Psoas muscle (tissue), 8 donors: ENCODE data around the gene TMEM203. TPM values are rescaled to one million over a fixed set of nuclear protein-coding genes. Genes with fewer than 3 reads are reported as not detected.

Source experiments
- ATAC-seq, 4 donors: fragments of 200-7000 bp; cut with Tn5 transposase; one replicate each; pipeline ENCODE4 v1.9.1; 2020; ENCODE audit warnings: moderate library complexity in 3 of 4, mild to moderate bottlenecking in 2 of 4
- DNase-seq, 2 donors: peaks; one replicate each; pipeline ENCODE4 v3.0.0-alpha.2; 2020
- H3K27ac ChIP-seq: fragments of 200-600 bp; one replicate; pipeline ENCODE4 v1.8.0; 2022
- H3K27me3 ChIP-seq, 3 donors: fragments of 200-600 bp in 1 of 3; one replicate each; pipeline versions ENCODE4 v1.6.1 to v1.8.0; 2013 to 2022; ENCODE audit warnings: low read length in 2 of 3, mild to moderate bottlenecking in 2 of 3, moderate library complexity in 1 of 3; ENCODE audit not compliant: insufficient read depth in 3 of 3
- H3K36me3 ChIP-seq, 2 donors: fragments of 200-600 bp in 1 of 2; one replicate each; pipeline versions ENCODE4 v1.6.1 to v1.8.0; 2013 to 2022; ENCODE audit warnings: low read depth in 1 of 2, mild to moderate bottlenecking in 1 of 2, moderate library complexity in 1 of 2; ENCODE audit not compliant: insufficient read depth in 1 of 2
- H3K4me1 ChIP-seq: fragments of 200-600 bp; one replicate; pipeline ENCODE4 v1.8.0; 2022
- H3K4me3 ChIP-seq: fragments of 200-600 bp; one replicate; pipeline ENCODE4 v1.8.0; 2022; ENCODE audit warnings: mild to moderate bottlenecking
- H3K9me3 ChIP-seq: fragments of 200-600 bp; one replicate; pipeline ENCODE4 v1.8.0; 2022
- WGBS, 3 donors: extraction: QIAGEN DNeasy Blood & Tissue Kit; methylation state at CpG; one replicate each; pipeline versions ENCODE4 v1.1.6 to v1.1.7; 2013; 5-methylcytosine and 5-hydroxymethylcytosine counted together
- intact Hi-C, 2 donors: fragments of 100-400 bp; cut with DNase I; formaldehyde crosslinking; loops; one replicate each; pipeline versions ENCODE4 v1.11.0 to v1.14.2; 2022
- polyA plus RNA-seq, 3 donors: library from polyadenylated mRNA; stranded (reverse); fragments of 200-250 nt; gene quantifications; one replicate each; pipeline ENCODE4 v1.2.3, GENCODE V29; 2013
- total RNA-seq, 4 donors: library from RNA; stranded (reverse); fragmentation: NEBNext Ultra II Directional in 2 of 4; extraction: Animal tissue kit (Norgen Biotek cat#: 25700) in 2 of 4; gene quantifications; one replicate each; pipeline versions ENCODE4 v1.2.1 to v1.2.4, GENCODE V29; 2021 to 2023
- TF ChIP-seq, protein P1 (sequence below): fragments of 200-600 bp; IDR thresholded peaks from one replicate; pipeline ENCODE4 v1.8.0; 2022; ENCODE audit warnings: antibody characterized with exemption
- donor health status: healthy with polysubstance abuse.
- donor health status: DM: no; HTN: no; CAD: no; lungs with moderate emphysema.
- donor health status: Bipolar disorder and iron deficiency.
- donor health status: healthy.
- donor health status: DM: yes; HTN: yes; CAD: no.
- donor health status: DM: no; HTN: no; CAD: no.
- donor health status: DM: no; HTN: no; CAD: no.
- donor health status: DM: yes; HTN: yes; CAD: no.

Gene TMEM203
- total and polyA plus RNA-seq, 7 donors = 30.6 to 71.6 (median 36.9) TPM

DNA sequence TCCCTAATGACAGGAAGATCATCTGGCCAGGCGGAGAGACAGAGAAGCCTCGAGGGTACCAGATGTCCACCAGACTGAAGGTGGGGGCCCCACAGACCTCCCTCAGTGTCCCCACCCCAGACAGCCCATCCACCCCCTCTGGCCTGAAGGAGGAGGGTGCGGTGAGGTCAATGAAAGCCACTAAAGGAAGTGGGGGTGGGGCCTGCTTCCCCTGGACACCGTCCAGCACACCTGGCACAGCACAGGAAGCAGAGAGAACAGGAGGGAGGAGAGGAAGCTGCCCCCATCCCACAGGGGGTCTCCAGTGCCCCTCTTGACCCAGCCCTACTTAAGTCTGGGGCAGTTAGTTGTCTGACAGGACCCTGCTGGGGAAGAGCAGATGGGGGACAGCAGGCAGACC lies 46.8 kb downstream of the TMEM203 start:
- Histone ChIP-seq H3K27me3 (peaks cover 0 to 86% (median 41%) of the 10 kb centered on the region in 3 donors), H3K4me3 (no peak overlapping the region), H3K27ac (no peak overlapping the region), H3K4me1 (peaks cover 6% of the 10 kb centered on the region), H3K36me3 (no peaks in the 10 kb centered on the region), H3K9me3 (no peaks in the 10 kb centered on the region)
- intact Hi-C loops = no loop called here
- 29 to 50% (median 42%) methylated on average over 4 of the region's 4 CpGs for WGBS, 3 donors
- DNase-seq (no peak), ATAC-seq (no peak)
- TF ChIP-seq, protein P1, sequence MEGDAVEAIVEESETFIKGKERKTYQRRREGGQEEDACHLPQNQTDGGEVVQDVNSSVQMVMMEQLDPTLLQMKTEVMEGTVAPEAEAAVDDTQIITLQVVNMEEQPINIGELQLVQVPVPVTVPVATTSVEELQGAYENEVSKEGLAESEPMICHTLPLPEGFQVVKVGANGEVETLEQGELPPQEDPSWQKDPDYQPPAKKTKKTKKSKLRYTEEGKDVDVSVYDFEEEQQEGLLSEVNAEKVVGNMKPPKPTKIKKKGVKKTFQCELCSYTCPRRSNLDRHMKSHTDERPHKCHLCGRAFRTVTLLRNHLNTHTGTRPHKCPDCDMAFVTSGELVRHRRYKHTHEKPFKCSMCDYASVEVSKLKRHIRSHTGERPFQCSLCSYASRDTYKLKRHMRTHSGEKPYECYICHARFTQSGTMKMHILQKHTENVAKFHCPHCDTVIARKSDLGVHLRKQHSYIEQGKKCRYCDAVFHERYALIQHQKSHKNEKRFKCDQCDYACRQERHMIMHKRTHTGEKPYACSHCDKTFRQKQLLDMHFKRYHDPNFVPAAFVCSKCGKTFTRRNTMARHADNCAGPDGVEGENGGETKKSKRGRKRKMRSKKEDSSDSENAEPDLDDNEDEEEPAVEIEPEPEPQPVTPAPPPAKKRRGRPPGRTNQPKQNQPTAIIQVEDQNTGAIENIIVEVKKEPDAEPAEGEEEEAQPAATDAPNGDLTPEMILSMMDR = no peak

DNA sequence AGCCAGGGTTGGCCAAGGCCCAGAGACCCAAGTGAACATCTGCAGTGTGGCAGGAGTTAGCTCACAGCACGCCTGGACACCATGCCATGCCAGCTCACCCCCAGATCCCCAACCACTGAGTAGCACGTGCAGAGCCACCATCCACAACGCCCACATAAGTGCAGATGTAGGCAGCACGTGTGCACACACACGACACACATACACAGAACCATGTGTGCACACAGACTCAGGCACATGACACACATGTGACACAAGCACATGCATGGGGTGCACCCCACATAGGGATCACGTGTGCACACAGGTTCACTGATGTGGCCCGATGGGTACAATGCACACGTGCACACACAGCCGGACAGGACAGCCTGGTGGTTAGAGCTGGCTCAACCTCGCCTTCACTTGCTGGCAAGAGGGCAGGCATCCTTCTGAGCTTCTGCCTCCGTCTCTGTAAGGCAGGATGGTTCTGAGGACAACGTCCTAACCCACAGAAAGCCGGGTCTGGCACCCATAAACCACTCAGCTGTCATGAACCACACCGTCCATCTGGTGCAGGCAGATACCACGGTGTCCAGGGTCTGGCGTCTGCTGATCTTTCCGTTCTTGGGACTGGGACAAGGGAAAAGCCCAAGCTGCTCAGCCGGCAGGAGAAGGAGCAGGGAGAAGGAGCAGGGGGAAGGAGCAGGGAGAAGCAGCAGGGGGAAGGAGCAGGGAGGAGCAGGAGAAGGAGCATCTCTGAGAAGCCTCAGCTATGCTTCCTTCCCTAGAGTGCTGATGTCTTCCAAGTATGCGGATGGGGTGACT lies 47.6 kb downstream of the TMEM203 start:
- Histone ChIP-seq H3K27me3 (peaks cover 0 to 78% (median 37%) of the 10 kb centered on the region in 3 donors), H3K36me3 (no peaks in the 10 kb centered on the region), H3K27ac (no peak overlapping the region), H3K4me1 (no peaks in the 10 kb centered on the region), H3K9me3 (no peaks in the 10 kb centered on the region), H3K4me3 (no peak overlapping the region)
- ATAC-seq = no peak
- 40 to 50% (median 41%) methylated on average over 19 of the region's 19 CpGs for WGBS, 3 donors
- DNase-seq = no peak
- intact Hi-C loops = no loop called here
- TF ChIP-seq, protein P1 = no peak

DNA sequence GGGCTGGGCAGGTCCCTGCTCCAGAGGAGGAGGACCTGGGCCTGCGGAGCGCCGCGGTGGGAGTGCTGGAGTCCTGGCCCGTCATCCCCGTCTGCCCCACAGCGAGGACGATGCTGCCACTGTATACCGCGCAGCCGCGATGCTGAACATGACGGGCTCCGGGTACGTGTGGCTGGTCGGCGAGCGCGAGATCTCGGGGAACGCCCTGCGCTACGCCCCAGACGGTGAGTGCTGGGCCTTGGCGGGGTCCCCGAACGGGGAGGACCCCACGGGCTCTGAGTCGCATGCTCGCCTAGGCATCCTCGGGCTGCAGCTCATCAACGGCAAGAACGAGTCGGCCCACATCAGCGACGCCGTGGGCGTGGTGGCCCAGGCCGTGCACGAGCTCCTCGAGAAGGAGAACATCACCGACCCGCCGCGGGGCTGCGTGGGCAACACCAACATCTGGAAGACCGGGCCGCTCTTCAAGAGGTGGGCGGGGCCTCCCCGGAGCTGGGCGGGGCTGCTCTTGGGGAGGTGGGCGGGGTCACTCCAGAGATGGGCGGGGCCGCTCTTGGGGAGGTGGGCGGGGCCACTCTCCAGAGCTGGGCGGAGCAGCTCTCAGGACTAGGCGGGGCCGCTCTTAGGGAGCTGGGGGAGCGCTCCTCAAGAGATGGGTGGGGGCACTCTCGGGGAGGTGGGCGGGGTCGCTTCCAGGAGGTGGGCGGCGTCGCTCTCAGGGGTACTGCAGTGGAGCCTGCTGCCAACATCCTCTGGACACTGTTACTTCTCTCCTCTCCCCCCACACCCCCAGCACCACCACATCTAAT lies 48.7 kb downstream of the TMEM203 start:
- peaks cover 0 to 69% (median 37%) of the 10 kb centered on the region in 3 donors for H3K27me3 ChIP-seq
- H3K36me3 ChIP-seq = no peaks in the 10 kb centered on the region
- no peak overlapping the region for H3K4me3 ChIP-seq
- no peaks in the 10 kb centered on the region for H3K9me3 ChIP-seq
- WGBS, 3 donors = 2 to 4% (median 3%) methylated on average over 52 to 65 of the region's 65 CpGs
- no peaks in the 10 kb centered on the region for H3K4me1 ChIP-seq
- DNase-seq (no peak), ATAC-seq (peak; percentile 70 to 87 (median 78))
- TF ChIP-seq, protein P1 = no peak
- intact Hi-C loops = no loop called here
- no peak overlapping the region for H3K27ac ChIP-seq

Other genes starting within 250 kb of the TMEM203 start
Only the 30 nearest of the 31 such genes appear.
- gene PTGDS, start 228.1 kb downstream of the TMEM203 start, total RNA-seq = 100 to 1,000 TPM in 1 of 4 donors, 10 to 100 TPM in 3; 23.3 to 130 (median 74.3) TPM
- 10 to 100 TPM; 29.9 to 37.9 (median 37.8) TPM for gene PTGDS, start 228.1 kb downstream of the TMEM203 start, polyA plus RNA-seq
- under 1 TPM; 0.10 to 0.79 (median 0.38) TPM for gene LCNL1, start 222.7 kb downstream of the TMEM203 start, total RNA-seq
- gene LCNL1, start 222.7 kb downstream of the TMEM203 start, polyA plus RNA-seq = under 1 TPM; 0.04 to 0.14 (median 0.06) TPM
- gene PAXX, start 213.2 kb downstream of the TMEM203 start, total RNA-seq = 10 to 100 TPM in 3 of 4 donors, 1 to 10 TPM in 1; 9.4 to 15.6 (median 12.4) TPM
- gene PAXX, start 213.2 kb downstream of the TMEM203 start, polyA plus RNA-seq = 10 to 100 TPM; 16.5 to 39.2 (median 25.2) TPM
- gene CLIC3, start 209.1 kb downstream of the TMEM203 start, total RNA-seq = under 1 TPM in 3 of 4 donors, not detected in 1; 0.38 to 0.90 (median 0.54) TPM
- gene CLIC3, start 209.1 kb downstream of the TMEM203 start, polyA plus RNA-seq = under 1 TPM; 0.55 to 0.94 (median 0.79) TPM
- 10 to 100 TPM; 12.2 to 23.5 (median 18.3) TPM for gene ABCA2, start 177.4 kb downstream of the TMEM203 start, total RNA-seq
- gene ABCA2, start 177.4 kb downstream of the TMEM203 start, polyA plus RNA-seq = 10 to 100 TPM in 1 of 3 donors, 1 to 10 TPM in 2; 6.9 to 11.1 (median 8.5) TPM
- gene FUT7, start 173.6 kb downstream of the TMEM203 start, total RNA-seq = under 1 TPM in 1 of 4 donors, not detected in 3; 0.08 TPM
- gene FUT7, start 173.6 kb downstream of the TMEM203 start, polyA plus RNA-seq = under 1 TPM in 2 of 3 donors, not detected in 1; 0.01 to 0.06 TPM
- gene NPDC1, start 159.5 kb downstream of the TMEM203 start, total RNA-seq = 10 to 100 TPM; 17.3 to 32.1 (median 22.6) TPM
- gene NPDC1, start 159.5 kb downstream of the TMEM203 start, polyA plus RNA-seq = 10 to 100 TPM; 14.8 to 23.2 (median 17.6) TPM
- 1 to 10 TPM in 2 of 4 donors, under 1 TPM in 2; 0.59 to 1.4 (median 0.95) TPM for gene ENTPD2, start 151.6 kb downstream of the TMEM203 start, total RNA-seq
- gene ENTPD2, start 151.6 kb downstream of the TMEM203 start, polyA plus RNA-seq = under 1 TPM; 0.17 to 0.29 (median 0.28) TPM
- under 1 TPM; 0.10 to 0.15 (median 0.12) TPM for gene SAPCD2, start 135.1 kb downstream of the TMEM203 start, total RNA-seq
- gene SAPCD2, start 135.1 kb downstream of the TMEM203 start, polyA plus RNA-seq = under 1 TPM in 2 of 3 donors, not detected in 1; 0.18 to 0.22 TPM
- gene UAP1L1, start 128.1 kb downstream of the TMEM203 start, total RNA-seq = 1 to 10 TPM; 1.8 to 4.5 (median 3.0) TPM
- 1 to 10 TPM; 1.5 to 2.4 (median 1.7) TPM for gene UAP1L1, start 128.1 kb downstream of the TMEM203 start, polyA plus RNA-seq
- 10 to 100 TPM; 13.5 to 18.1 (median 14.4) TPM for gene MAN1B1, start 118.7 kb downstream of the TMEM203 start, total RNA-seq
- gene MAN1B1, start 118.7 kb downstream of the TMEM203 start, polyA plus RNA-seq = 10 to 100 TPM; 13.1 to 24.4 (median 21.8) TPM
- gene DPP7, start 90.9 kb downstream of the TMEM203 start, total RNA-seq = 10 to 100 TPM; 43.2 to 75.3 (median 67.5) TPM
- 10 to 100 TPM; 34.8 to 67.7 (median 61.3) TPM for gene DPP7, start 90.9 kb downstream of the TMEM203 start, polyA plus RNA-seq
- not detected for gene GRIN1, start 66.5 kb downstream of the TMEM203 start, total RNA-seq
- gene GRIN1, start 66.5 kb downstream of the TMEM203 start, polyA plus RNA-seq = under 1 TPM in 1 of 3 donors, not detected in 2; 0.06 TPM
- not detected for gene LRRC26, start 35.6 kb downstream of the TMEM203 start, total RNA-seq
- not detected for gene LRRC26, start 35.6 kb downstream of the TMEM203 start, polyA plus RNA-seq
- gene TMEM210, start 33.6 kb downstream of the TMEM203 start, total RNA-seq = not detected
- not detected for gene TMEM210, start 33.6 kb downstream of the TMEM203 start, polyA plus RNA-seq
- gene ANAPC2, start 17.1 kb downstream of the TMEM203 start, total RNA-seq = 10 to 100 TPM; 20.5 to 32.1 (median 24.3) TPM
- gene ANAPC2, start 17.1 kb downstream of the TMEM203 start, polyA plus RNA-seq = 10 to 100 TPM; 13.0 to 22.6 (median 21.6) TPM
- 10 to 100 TPM; 51.5 to 65.4 (median 54.4) TPM for gene SSNA1, start 17.0 kb downstream of the TMEM203 start, total RNA-seq
- gene SSNA1, start 17.0 kb downstream of the TMEM203 start, polyA plus RNA-seq = 100 to 1,000 TPM; 101 to 176 (median 142) TPM
- gene TPRN, start 4.9 kb downstream of the TMEM203 start, total RNA-seq = 10 to 100 TPM in 2 of 4 donors, 1 to 10 TPM in 2; 8.0 to 11.3 (median 9.8) TPM
- 10 to 100 TPM in 1 of 3 donors, 1 to 10 TPM in 2; 3.6 to 11.1 (median 6.7) TPM for gene TPRN, start 4.9 kb downstream of the TMEM203 start, polyA plus RNA-seq
- 1 to 10 TPM; 2.2 to 4.4 (median 3.7) TPM for gene NDOR1, start 52 bp upstream of the TMEM203 start, total RNA-seq
- gene NDOR1, start 52 bp upstream of the TMEM203 start, polyA plus RNA-seq = 1 to 10 TPM; 1.5 to 6.3 (median 6.2) TPM
- gene RNF208, start 16.6 kb upstream of the TMEM203 start, total RNA-seq = 10 to 100 TPM in 1 of 4 donors, 1 to 10 TPM in 3; 4.8 to 12.8 (median 8.1) TPM
- gene RNF208, start 16.6 kb upstream of the TMEM203 start, polyA plus RNA-seq = 1 to 10 TPM; 5.9 to 6.4 (median 6.1) TPM
- gene CYSRT1, start 19.5 kb upstream of the TMEM203 start, total RNA-seq = under 1 TPM in 3 of 4 donors, not detected in 1; 0.18 to 0.77 (median 0.32) TPM
- 1 to 10 TPM in 1 of 3 donors, under 1 TPM in 2; 0.08 to 1.1 (median 0.11) TPM for gene CYSRT1, start 19.5 kb upstream of the TMEM203 start, polyA plus RNA-seq
- not detected for gene RNF224, start 21.9 kb upstream of the TMEM203 start, total RNA-seq
- gene RNF224, start 21.9 kb upstream of the TMEM203 start, polyA plus RNA-seq = under 1 TPM in 1 of 3 donors, not detected in 2; 0.01 TPM
- not detected for gene SLC34A3, start 25.3 kb upstream of the TMEM203 start, total RNA-seq
- not detected for gene SLC34A3, start 25.3 kb upstream of the TMEM203 start, polyA plus RNA-seq
- 100 to 1,000 TPM; 111 to 273 (median 230) TPM for gene TUBB4B, start 35.6 kb upstream of the TMEM203 start, total RNA-seq
- gene TUBB4B, start 35.6 kb upstream of the TMEM203 start, polyA plus RNA-seq = 100 to 1,000 TPM; 350 to 838 (median 389) TPM
- not detected for gene STPG3, start 45.6 kb upstream of the TMEM203 start, total RNA-seq
- under 1 TPM in 1 of 3 donors, not detected in 2; 0.08 TPM for gene STPG3, start 45.6 kb upstream of the TMEM203 start, polyA plus RNA-seq
- 10 to 100 TPM; 39.1 to 53.7 (median 42.8) TPM for gene NELFB, start 49.7 kb upstream of the TMEM203 start, total RNA-seq
- gene NELFB, start 49.7 kb upstream of the TMEM203 start, polyA plus RNA-seq = 10 to 100 TPM; 43.2 to 74.3 (median 58.5) TPM
- 1 to 10 TPM; 1.7 to 2.3 (median 2.1) TPM for gene TOR4A, start 72.1 kb upstream of the TMEM203 start, total RNA-seq
- 1 to 10 TPM in 2 of 3 donors, under 1 TPM in 1; 0.77 to 2.3 (median 1.1) TPM for gene TOR4A, start 72.1 kb upstream of the TMEM203 start, polyA plus RNA-seq
- gene NRARP, start 96.6 kb upstream of the TMEM203 start, total RNA-seq = 1 to 10 TPM; 3.5 to 7.5 (median 5.3) TPM
- 1 to 10 TPM in 1 of 3 donors, under 1 TPM in 2; 0.73 to 1.4 (median 0.91) TPM for gene NRARP, start 96.6 kb upstream of the TMEM203 start, polyA plus RNA-seq
- 10 to 100 TPM in 2 of 4 donors, 1 to 10 TPM in 2; 6.7 to 11.2 (median 9.7) TPM for gene EXD3, start 217.5 kb upstream of the TMEM203 start, total RNA-seq
- gene EXD3, start 217.5 kb upstream of the TMEM203 start, polyA plus RNA-seq = 1 to 10 TPM; 5.7 to 9.9 (median 7.2) TPM
- gene NOXA1, start 217.7 kb upstream of the TMEM203 start, total RNA-seq = 1 to 10 TPM in 3 of 4 donors, under 1 TPM in 1; 0.62 to 5.1 (median 2.5) TPM
- 1 to 10 TPM in 1 of 3 donors, under 1 TPM in 2; 0.43 to 1.0 (median 0.83) TPM for gene NOXA1, start 217.7 kb upstream of the TMEM203 start, polyA plus RNA-seq